HG03097 (cell line): ENCODE measurements around the gene ZNF135.

Experiments
- ATAC-seq: cut with Tn5 transposase; IDR thresholded peaks from one replicate; pipeline ENCODE4 v1.9.1; 2021; ENCODE audit not compliant: unreplicated experiment, low FRiP score

The ZNF135 gene

DNA sequence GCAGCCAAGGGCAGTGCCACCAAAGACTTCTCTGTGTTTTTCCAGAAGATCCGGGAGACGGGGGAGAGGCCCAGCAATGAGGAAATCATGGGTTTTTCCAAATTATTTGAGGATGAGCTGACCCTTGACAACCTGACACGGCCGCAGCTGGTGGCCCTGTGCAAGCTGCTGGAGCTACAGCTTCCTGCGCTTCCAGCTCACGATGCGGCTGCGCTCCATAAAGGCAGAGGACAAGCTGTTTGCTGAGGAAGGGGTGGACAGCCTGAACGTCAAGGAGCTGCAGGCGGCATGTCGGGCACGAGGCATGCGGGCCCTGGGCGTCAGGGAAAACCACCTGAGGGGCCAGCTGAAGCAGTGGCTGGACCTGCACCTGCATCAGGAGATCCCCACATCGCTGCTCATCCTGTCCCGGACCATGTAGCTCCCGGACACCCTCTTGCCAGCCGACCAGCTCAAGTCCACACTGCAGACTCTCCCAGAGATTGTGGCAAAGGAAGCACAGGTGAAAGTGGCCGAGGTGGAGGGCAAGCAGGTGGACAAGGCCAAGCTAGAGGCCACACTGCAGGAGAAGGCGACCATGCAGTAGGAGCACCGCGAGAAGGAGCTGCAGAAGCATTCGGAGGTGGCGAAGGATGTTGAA is 13.6 kb upstream of the ZNF135 start:
- ATAC-seq, result no peak

DNA sequence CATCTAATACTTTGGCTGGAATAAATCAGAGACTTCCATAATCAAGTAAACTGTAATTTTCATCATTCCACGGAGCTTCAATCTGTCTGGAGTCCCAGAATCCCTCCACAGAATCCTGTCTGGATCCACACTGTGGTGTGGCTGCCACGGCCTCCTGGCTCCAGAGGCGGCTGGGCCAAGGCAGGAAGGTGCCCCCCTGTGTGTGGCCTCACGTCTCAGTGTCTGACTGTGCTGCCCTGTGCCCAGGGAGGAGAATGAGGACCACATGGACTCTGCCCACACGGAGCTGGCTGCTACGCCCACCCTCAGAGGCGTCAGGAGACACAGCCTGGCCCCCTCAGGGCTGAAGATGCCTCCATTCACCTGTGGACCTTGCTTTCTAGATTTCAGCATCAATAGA is 12.2 kb upstream of the ZNF135 start:
- ATAC-seq, result no peak

DNA sequence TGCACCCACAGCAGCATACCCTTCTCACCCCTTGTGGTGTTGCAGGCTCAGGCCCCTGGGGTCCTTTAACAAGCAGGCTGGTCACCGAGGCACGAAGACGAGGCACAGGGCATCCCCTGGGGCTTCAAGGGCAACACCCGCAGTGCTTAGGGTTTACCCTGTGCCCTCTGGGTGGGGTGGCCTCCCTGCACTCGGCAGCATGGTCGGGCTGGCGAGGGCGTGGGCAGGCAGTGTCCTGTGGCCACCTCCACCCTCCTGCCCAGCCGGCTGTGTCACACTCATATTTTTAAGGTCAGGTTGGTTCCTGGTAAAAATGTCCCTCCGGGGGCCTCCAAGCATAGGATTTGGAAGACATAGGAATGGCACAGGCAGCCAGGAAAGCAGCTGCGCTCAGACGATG is 11.4 kb upstream of the ZNF135 start:
- ATAC-seq, result no peak

DNA sequence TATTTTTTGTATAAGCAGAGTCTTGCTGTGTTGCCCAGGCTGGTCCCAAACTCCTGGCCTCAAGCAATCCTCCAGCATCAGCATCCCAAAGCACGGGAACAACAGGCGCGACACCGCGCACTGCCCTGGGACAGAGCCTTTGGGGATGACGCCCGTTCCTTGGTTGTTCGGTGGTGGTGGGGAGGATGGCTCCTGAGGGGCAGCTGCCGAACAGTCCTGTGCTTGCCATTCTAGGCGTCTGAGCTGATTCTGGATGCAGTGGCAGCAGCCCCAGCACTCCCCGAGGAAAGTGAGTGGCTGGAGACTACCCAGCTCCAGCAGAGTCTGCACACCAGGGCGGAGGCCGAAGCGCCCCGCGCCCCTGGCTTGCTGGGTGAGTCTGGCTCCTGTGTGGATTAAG is 6.8 kb upstream of the ZNF135 start:
- no peak for ATAC-seq

DNA sequence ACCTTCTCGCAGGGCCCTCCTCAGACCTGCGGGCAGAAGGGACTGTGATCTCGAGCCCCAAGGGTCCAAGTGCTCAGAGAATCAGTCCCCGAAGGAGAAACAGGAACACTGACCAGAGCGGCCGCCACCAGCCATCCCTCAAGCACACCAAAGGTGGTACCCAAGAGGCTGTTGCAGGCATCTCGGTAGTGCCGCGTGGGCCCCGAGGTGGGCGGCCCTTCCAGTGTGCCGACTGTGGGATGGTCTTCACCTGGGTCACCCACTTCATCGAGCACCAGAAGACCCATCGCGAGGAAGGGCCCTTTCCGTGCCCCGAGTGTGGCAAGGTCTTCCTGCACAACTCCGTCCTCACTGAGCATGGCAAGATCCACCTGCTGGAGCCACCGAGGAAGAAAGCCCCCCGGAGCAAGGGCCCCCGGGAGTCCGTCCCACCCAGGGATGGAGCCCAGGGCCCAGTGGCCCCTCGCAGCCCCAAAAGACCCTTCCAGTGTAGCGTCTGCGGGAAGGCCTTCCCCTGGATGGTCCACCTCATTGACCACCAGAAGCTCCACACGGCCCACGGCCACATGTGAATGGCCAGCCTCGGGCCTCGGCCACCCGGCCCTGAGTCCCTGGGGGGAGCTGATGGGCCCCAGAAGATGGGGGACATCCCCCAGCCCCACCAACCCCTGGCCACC is 5.5 kb upstream of the ZNF135 start:
- ATAC-seq, result no peak

DNA sequence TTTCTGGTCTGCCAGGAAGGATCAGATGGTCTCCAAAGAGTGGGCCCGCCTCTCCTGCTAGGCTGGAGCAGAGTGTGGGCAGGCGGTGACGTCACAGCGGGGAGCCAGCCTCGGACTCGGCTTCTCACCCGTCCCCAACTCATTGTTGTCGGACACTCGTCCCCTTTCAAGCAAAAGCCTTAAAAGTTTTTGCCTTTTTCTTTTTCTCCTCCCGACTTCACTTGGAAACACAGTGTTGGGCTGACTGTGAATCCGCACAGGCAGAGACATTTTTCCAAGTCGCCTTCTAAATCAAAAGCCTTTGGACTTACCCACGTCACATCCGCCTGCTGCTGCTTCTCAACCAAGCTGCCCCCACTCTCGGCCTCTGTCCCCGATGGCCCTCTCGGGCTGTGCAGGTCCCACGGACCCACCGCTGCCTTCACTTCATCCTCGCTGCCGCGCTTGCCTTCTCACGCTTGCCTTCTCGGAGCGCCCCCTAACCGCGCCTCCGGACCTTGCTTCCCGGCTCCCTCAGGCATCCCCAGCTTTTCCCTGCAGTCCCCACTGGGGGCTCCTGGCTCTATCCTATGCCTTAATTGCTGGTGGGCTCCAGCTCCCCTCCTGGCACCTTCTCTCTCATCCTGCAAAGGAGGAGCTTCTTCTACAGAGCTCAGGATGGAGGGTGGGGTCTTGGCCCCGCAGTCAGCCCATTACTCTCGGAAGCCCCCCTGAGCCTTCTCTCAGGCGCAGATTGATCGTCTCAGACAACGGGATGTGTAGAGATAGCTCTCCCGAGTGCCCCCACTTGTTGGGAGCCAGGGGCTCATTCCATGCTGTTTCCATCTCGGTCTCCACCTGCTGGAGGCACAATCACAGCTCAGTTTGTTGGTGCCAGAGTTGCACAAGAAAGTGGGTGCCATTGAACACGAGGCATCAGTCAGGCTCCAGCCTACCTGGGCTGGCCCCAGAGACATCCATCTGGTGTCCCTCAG is 3.9 kb upstream of the ZNF135 start:
- ATAC-seq, result no peak

DNA sequence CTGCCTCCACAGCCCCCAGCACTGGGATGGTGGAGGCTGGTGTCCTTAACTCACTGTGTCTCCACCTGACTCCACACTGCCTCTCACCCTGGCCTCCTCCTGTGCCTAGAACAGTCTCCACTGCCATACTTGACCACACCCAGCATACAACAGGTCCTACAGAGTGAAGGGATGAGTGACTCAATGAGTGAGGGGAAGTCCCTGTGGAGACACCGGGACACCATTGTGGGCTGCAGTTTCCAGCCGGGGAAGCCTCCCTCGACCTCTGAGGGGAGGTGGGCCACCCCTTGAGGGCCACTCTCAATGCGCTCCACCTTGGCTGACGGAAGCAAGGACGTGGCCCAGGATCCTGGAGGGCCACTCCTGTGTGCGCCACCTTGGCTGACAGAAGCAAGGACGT is 2.8 kb upstream of the ZNF135 start:
- no peak for ATAC-seq

DNA sequence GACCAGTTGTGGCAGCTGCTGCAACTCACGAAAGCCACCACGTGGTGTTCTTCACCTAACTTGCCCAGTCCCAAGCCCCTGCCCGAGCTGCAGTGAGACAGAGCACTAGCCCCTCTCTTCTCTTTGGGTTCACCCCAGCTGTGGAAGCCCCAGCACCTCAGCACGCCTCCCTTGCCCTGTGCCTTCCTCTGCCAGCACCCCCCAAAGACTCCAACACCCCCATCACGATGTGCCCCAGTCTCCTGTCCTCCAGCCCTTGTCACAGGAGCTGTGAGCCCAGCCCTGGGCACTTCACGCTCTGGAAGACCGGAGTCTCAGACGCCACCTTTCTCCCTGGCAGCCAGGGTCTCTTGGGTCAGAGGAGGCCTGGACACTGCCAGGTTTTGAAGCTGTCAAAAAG is 2.2 kb upstream of the ZNF135 start:
- ATAC-seq, result no peak

DNA sequence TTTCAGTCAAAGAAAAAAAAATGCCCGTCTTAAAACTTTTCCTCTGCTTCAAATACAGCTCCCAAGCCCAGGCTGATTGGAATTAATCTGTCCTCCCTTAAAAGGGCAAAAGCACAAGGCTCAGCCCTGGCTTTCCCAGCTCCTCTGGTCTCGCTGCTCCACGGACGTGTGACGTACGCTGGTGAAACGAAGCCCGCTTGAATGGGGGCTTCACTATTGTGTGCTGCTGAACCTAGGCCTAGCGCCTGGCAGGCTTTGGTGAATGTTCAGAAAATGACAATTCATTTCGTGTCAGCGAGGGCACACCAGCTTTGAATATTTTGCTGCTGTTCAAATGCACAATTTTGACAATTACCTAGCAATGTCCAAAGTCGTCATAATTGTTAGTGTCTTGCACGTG is 615 bp upstream of the ZNF135 start:
- no peak for ATAC-seq

DNA sequence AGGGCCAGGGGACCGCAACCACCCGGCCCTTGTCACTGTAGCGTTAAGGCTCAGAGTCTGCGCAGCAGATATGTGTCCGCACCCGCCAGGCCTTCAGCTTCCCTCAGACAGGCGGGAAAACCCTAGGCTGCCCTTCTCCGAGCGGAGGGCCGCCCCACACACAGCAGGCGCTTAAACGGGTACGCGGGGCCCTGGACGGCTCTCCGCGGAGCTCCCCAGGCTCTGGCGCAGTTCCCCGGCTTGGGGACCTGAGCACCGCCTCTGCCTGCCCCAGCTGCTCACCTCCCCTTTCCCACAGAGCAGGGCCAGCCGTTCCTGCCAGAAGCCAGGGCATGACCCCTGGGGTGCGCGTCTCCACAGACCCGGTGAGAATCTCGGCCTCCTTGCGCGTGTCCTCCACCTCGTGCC is 593 bp downstream of the ZNF135 start:
- no peak for ATAC-seq

DNA sequence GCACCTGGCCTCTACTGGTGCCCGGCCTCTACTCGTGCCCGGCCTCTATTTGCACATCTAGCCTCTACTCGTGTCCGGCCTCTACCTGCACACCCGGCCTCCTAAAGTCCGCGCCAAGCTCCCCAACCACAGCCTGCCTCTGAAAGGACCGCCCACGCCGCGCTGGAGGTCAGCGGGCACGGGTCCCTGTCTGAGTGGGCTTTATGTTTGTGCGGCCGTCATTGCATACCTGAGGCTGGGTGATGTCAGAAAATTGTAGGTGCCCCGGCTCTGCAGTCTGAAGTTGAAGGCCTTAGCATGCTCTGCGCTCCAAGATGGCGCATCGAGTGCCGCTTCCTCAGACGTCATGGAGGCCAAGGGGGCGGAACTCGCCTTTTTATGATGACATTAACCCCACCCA is 1.1 kb downstream of the ZNF135 start:
- ATAC-seq, result no peak

DNA sequence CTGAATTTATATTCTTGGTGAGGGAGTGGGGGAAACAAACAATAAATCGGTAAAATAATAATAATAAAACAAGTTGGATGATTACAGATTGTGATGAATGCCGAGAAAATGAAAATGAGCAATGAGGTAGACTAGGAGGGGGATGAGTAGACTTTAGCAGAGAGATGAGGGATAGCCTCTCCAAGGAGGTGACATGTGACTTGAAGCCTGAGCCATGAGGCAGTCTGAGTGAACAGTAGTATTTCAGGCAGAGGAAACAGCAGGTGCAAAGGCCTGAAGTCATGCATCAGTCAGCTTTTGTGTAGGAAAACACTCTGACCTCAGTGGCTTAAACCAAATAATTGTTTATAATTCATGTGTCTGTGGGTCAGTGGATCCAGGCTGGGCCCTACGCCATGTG is 4.6 kb downstream of the ZNF135 start:
- no peak for ATAC-seq

DNA sequence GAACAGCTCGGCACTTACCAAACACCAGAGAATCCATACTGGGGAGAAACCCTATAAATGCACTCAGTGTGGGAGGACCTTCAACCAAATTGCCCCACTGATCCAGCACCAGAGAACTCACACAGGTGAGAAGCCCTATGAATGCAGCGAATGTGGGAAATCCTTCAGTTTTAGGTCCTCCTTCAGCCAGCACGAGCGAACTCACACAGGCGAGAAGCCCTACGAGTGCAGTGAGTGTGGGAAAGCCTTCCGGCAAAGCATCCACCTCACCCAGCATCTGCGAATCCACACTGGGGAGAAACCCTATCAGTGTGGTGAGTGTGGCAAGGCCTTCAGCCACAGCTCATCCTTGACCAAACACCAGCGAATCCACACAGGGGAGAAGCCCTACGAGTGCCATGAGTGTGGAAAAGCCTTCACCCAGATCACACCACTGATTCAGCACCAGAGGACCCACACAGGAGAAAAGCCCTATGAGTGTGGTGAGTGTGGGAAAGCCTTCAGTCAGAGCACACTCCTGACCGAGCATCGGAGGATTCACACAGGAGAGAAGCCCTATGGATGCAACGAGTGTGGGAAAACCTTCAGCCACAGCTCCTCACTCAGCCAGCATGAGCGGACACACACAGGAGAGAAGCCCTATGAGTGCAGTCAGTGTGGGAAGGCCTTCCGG is 8.3 kb downstream of the ZNF135 start:
- no peak for ATAC-seq

DNA sequence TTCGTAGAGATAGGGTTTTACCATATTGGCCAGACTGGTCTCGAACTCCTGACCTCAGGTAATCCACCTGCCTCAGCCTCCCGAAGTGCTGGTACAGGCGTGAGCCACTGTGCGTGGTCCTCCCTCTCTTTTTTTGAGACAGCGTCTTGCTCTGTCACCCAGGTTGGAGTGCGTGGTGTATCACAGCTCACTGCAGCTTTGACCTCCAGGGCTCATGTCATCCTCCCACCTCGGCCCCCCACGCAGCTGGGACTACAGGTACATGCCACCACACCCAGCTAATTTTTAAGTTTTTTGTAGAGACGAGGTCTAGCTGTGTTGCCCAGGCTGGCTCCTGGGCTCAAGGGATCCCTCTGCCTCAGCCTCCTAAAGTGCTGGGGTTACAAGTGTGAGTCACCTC is 20.7 kb downstream of the ZNF135 start:
- no peak for ATAC-seq

DNA sequence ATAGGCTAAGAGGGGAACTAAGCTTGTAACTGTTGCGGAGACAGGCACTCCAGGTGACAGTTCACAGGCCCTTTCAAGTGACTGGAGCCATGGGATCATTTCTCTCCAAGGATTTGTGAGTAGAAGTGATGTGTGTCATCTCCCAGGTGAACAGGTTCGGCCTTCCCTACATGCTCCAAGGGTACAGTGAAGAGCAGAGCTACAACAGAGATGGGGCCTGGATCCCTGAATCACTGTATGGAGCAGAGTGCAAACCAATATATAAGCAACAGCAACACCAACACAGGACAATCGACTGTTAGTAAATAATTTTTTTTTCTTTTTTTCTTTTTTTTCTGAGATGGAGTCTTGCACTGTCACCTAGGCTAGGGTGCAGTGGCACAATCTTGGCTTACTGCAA is 23.9 kb downstream of the ZNF135 start:
- no peak for ATAC-seq

DNA sequence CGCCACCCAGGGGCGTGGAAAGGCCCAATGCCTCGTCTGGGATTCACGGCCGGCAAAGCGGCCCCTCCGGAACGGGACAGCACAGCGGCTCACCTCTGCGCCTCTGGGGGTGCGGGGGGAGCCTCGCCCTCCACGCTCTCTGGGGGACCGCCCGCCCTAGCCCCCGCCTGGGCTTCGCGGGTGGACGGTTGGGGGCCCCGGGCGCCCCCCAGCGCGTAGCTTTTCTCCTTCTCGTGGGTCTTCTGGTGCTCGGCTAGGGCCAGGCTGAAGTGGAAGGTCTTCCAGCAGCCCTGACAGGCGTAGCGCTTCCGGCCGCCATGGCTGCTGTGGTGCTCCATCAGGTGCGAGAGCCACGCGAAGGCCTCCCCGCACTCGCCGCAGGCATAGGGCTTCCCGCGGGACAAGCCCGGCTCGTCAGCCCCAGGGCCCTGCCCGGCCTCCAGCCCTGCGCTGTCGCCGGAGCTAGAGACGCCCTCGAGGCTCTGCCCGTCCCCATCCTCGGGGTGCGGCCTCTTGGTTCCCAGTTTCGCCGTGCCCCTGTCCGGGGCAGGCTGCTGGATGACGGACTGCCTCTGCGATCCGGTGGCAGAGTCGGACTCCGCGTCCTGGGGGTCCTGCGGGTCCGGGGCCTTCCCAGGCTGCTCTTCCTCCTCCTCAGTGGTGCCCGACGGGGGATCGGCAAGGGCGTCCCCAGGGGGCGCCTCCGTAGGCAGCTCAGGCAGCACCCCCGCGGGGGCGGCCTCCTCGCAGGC is 25.7 kb downstream of the ZNF135 start:
- no peak for ATAC-seq

DNA sequence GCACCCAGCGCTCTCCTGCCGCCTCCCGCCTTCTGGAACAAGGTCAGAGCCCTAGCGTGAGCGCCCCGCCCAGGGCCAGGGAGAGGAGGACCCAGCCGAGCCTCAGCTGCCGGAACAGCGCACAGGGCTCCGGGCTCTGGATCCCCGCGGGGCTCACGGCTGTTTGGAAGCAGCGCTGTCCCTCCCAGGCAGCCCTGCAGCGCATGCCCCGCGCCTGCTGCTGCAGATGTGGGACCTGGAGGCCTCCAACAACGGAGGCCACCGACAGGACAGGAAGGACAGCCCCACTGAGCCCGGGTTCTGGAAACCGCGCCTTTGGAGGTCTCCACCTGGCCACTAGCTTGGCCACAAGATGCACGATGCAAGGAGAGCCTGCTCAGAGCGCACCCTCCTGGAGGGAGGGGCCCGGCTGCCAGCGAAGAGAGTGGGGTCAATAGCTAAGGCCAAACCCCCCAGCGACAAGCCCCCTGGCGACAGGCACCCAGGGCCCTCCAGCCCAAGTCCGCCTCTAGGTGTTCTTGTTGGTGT is 26.3 kb downstream of the ZNF135 start:
- ATAC-seq, result no peak

DNA sequence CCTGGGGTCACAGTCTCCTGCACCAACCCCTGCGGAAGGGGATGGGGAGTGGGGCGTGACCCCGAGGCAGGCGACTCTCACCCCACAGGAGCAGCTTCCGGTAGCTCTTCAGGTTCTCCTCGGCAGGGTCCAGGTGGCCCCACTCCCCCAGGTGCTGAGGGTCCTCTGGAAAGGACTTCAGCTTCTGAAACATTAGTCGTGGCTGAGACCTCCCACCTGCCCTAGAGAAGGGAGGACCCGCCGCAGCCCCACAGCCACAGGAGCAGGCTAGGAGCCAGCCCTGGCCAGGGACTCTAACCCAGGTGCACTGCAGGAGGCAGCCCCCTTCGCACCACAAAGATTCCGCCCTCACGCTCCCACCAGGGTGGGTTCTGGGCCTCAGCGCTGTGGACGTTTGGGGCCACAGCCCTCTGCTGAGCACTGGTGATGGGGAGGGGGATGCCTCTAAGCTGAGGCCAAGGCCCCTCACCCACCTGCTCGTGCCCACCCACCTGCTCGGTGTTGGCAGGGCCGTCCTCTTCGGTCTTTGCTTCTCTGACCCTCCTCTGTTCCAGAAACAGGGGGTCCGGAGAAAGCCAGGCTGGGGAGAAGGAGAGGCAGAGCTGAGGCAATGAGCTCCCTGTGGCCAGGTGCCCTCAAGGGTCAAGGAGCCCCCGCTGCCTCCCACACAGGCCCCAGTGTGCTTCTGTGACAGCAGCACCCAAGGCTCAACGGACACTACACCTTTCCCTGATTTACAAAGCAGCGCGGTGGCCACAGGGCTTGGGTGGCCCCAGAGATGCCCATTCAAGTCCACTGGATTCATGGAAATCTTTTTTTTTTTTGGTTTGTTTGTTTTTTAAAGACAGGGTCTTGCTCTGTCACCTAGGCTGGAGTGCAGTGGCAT is 28.0 kb downstream of the ZNF135 start:
- no peak for ATAC-seq

DNA sequence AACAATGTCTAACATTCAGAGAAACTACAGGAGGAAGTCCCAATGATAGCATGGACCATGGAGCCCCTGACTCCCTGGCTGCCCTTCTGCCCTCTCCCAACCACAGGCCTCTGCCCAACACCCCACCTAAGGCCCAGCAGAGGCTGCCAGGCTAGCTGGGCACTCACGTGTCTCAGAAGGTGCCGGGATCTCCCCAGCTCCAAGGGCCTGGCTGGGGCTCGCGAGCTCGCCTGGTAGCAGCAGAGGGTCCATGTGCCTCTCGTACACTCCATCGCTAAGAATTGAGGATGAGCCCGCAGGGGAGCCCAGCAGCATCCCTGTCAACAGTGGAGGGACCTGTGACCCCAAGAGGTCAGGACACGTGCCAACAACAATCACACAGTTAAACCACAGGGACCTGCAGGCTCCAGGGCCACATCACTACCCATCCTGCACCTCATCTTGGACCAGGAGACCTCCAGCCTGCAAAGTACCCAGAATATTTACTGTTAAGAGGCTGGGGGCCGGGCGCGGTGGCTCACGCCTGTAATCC is 29.5 kb downstream of the ZNF135 start:
- no peak for ATAC-seq
